GM19455 (cell line): ENCODE measurements around the gene MYH6.
"Not testable (repeated sequence)": the region's sequence is repeated elsewhere in the genome, so short reads cannot be mapped to it uniquely, and the experiment has no call there.

ENCODE experiments used
- ATAC-seq: cut with Tn5 transposase; IDR thresholded peaks from one replicate; pipeline ENCODE4 v1.9.1; 2021; ENCODE audit not compliant: unreplicated experiment

Gene MYH6

GRCh38 chr14:23415821-23416778 is 8.0 kb upstream of the MYH6 start:
- ATAC-seq = no peak

DNA sequence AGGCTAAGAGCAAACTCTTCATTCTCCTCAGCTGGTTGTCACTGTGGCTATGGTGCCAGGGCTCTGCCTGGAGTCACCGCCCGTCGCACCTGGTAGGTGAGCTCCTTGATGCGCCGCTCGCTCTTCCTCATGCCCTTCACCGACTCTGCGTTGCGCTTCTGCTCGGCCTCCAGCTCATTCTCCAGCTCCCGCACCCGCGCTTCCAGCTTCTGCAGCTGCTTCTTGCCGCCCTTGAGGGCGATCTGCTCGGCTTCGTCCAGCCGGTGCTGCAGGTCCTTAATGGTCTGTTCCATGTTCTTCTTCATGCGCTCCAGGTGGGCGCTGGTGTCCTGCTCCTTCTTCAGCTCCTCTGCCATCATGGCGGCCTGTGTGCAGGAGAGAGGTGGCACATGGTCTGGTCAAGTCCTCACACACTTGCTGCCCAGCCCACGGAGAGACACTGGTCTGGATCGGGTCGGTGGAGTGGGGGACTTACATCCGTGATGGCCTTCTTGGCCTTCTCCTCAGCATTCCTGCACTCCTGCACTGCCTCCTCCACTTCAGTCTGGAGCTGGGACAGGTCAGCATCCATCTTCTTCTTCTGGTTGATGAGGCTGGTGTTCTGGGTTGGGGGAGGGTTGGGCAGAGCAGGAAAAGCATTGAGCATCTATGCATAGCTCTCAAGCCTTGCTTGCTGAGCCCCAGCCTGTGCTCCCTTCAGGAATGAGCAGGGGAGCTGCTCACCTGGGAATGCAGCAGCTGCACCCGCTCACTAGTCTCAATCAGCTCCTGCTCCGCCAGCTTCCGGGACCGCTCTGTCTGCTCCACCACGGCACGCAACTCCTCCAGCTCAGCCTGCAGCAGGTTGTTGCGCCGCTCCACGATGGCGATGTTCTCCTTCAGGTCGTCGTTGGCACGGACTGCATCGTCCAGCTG is 7.1 kb upstream of the MYH6 start:
- ATAC-seq = no peak

GRCh38 chr14:23414254-23414653 is 6.2 kb upstream of the MYH6 start:
- no peak for ATAC-seq

DNA sequence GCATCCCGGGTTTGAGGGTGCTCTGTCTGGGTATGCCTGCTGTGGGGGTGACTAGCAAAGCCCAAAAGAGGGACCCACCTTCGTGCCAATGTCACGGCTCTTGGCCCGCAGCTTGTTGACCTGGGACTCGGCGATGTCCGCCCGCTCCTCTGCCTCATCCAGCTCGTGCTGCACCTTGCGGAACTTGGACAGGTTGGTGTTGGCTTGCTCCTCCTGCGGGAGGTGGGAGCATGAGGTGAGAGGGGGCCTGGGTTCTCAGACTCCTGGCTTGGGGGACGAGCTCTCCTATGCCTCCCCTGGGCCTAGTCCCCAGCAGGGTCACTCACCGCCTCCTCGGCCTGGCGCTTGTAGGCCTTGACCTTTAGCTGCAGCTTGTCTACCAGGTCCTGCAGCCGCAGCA is 5.6 kb upstream of the MYH6 start:
- no peak for ATAC-seq

GRCh38 chr14:23411563-23412525 is 3.8 kb upstream of the MYH6 start:
- ATAC-seq = no peak

DNA sequence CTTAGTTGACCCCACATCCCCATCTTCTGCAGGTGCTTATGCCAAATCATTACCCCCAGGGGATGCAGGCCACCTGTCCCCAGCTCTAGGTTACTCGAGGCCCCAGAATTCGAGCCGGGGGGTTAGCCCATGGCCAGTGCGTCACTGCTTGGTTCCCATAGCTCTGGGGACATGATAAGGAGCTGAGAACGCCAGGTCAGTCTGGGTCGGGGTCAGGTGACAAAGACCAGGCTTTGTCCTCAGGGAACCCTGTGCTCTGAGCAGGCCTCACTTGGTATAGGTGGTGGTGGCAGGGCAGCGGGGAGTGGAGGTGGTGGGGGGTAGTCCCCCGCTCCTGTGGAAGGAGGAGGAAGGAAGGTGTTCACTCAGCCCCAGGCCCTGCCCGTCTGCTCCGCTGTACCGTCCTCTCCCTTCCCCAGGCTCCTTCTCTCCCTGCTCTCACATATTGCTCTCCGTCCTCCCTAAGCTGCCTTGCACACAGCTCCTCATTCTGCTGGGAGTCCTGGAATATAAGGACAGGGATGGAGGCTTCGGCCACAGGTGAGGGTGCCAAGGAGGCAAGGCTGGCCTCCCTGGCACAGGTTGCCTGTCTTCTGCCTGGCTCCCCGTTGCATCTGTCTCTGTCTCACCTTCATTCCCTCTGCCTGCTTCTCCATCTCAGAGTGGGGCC is 2.0 kb upstream of the MYH6 start:
- no peak for ATAC-seq

GRCh38 chr14:23409475-23409874 is 1.4 kb upstream of the MYH6 start:
- ATAC-seq = no peak

GRCh38 chr14:23408307-23408630 is 196 bp upstream of the MYH6 start:
- ATAC-seq = no peak

GRCh38 chr14:23406725-23407355 is 1.2 kb downstream of the MYH6 start:
- no peak for ATAC-seq

GRCh38 chr14:23406244-23406643 is 1.8 kb downstream of the MYH6 start:
- ATAC-seq = no peak

DNA sequence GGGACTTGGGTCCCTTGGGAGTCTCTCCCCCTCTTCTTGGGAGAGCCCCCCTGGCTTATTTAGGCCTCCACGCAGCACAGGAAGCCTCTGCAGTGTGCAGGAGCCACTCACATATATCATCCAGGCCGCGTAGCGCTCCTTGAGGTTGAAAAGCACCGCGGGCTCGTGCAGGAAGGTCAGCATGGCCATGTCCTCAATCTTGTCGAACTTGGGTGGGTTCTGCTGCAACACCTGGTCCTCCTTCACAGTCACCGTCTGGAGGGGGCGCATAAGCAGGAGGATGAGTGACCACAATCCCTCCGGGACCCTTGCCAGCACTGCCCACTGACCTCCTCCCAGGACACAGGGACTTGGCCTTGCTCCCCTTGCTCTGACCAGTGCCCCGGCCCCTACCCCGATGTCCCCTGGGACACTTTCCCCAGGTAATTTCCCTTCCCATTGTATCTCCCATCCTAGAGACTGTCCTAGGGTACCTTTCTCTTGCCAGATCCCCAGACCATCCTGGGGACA is 2.5 kb downstream of the MYH6 start:
- no peak for ATAC-seq

DNA sequence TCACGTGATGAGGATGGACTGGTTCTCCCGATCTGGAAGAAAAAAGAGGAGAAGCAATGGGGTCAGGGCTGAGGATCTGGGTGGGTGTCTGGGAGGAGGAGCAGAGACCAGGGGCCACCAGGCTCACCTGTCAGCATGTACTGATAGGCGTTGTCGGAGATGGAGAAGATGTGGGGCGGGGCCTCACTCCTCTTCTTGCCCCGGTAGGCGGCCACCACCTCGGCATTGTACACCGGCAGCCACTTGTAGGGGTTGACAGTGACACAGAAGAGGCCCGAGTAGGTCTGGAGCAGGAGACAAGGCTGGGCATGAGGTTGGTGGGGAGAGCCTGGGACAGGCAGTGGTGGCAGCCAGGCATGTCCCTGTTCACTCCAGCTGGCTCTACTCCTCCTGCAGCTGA is 3.0 kb downstream of the MYH6 start:
- no peak for ATAC-seq

- ATAC-seq = no peak
These were observed 3.7 kb downstream of the MYH6 start for GRCh38 chr14:23404331-23404900.

DNA sequence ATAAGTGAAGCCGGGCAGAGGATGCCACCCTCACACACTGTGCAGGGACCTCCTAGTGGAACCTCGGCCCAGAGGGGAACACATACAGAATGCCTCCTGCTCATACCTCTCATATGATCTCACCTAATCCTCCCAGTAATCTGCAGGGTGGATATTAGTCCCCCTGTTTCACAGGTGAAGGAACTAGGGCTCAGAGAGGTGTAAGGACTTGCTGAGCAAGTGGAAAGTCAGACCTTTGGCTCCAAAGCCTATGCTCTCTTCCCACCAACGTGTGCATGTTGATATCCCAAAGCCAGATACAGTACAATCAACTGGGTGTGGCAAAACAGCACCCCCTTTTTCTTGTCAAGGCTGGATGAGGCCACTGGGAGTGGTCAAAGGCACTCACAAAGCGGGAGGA is 4.2 kb downstream of the MYH6 start:
- no peak for ATAC-seq

- no peak for ATAC-seq
These were observed 5.0 kb downstream of the MYH6 start for GRCh38 chr14:23403139-23403438.

GRCh38 chr14:23402296-23403138 is 5.6 kb downstream of the MYH6 start:
- no peak for ATAC-seq

GRCh38 chr14:23401291-23401690 is 6.8 kb downstream of the MYH6 start:
- no peak for ATAC-seq

GRCh38 chr14:23400496-23401149 is 7.5 kb downstream of the MYH6 start:
- not testable (repeated sequence) for ATAC-seq
